ENCODE measurements around the gene UXS1. TPM values are rescaled to one million over a fixed set of nuclear protein-coding genes. Genes with fewer than 3 reads are reported as not detected.

UXS1 gene
- total RNA-seq, 4 donors from 2014 or later, result 32.2 to 94.2 (median 36.0) TPM

DNA sequence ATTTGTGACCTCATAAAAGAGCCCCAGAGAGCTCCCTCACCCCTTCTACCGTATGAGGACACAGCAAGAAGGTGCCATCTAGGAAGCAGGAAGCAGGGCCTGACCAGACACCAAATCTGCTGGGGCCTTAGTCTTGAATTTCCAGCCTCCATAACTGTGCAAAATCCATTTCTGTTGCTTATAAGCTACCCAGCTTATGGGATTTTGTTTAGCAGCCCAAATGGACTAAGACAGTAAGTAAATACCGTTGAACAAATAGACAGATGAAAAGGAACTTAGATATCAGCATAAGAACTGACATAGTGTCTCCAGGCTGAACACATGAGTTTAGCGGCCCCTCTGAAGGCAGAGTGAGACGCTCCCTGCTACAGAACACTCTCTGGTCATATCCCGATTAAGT, 130.9 kb downstream of the UXS1 start:
- Histone ChIP-seq H3K27me3 (no peaks in the 10 kb centered on the region), H3K9me3 (no peaks in the 10 kb centered on the region), H3K36me3 (no peaks in the 10 kb centered on the region), H3K27ac (no peak overlapping the region), H3K4me3 (replicated peaks in 1 of 3) (no peak overlapping the region), H3K4me1 (peaks cover 10 to 18% of the 10 kb centered on the region in 2 donors)
- 76 to 88% methylated on average over 5 of the region's 5 CpGs for WGBS, 2 donors
- intact Hi-C loops (cut with DNase I), result loop anchor here (10.0 kb wide), 1 partner anchor 488 kb away; no protein-coding TSS in a partner anchor
- DNase-seq, result no peak
- no peak for TF ChIP-seq CTCF (IDR thresholded peaks at IDR 0.05)
- no peak for TF ChIP-seq POLR2A (IDR thresholded peaks at IDR 0.05)

- intact Hi-C loops (cut with DNase I), result loop anchor here (10.0 kb wide), 1 partner anchor 488 kb away; no protein-coding TSS in a partner anchor
- Histone ChIP-seq H3K9me3 (no peaks in the 10 kb centered on the region), H3K4me1 (peaks cover 10 to 18% of the 10 kb centered on the region in 2 donors), H3K4me3 (replicated peaks in 1 of 3) (no peak overlapping the region), H3K27me3 (no peaks in the 10 kb centered on the region), H3K36me3 (no peaks in the 10 kb centered on the region), H3K27ac (no peak overlapping the region)
- 85 to 86% methylated on average over 5 of the region's 5 CpGs for WGBS, 2 donors
- no peak for DNase-seq
- TF ChIP-seq POLR2A (IDR thresholded peaks at IDR 0.05) (no peak), CTCF (IDR thresholded peaks at IDR 0.05) (no peak)
Measured at GRCh38 chr2:106062627-106063026, 131.5 kb downstream of the UXS1 start.

- intact Hi-C loops (cut with DNase I), result loop anchor here (10.0 kb wide), 1 partner anchor 487 kb away; no protein-coding TSS in a partner anchor
- Histone ChIP-seq H3K4me3 (replicated peaks in 1 of 3) (no peak overlapping the region), H3K4me1 (peaks cover 10 to 14% of the 10 kb centered on the region in 2 donors), H3K36me3 (no peaks in the 10 kb centered on the region), H3K9me3 (no peaks in the 10 kb centered on the region), H3K27ac (no peak overlapping the region), H3K27me3 (no peaks in the 10 kb centered on the region)
- no peak for TF ChIP-seq CTCF (IDR thresholded peaks at IDR 0.05)
- TF ChIP-seq POLR2A (IDR thresholded peaks at IDR 0.05), result no peak
- DNase-seq, result no peak
- 87 to 89% methylated on average over 9 of the region's 9 CpGs for WGBS, 2 donors
Measured at GRCh38 chr2:106061611-106062349, 132.3 kb downstream of the UXS1 start.

- TF ChIP-seq POLR2A (IDR thresholded peaks at IDR 0.05), result no peak
- no peak for TF ChIP-seq CTCF (IDR thresholded peaks at IDR 0.05)
- intact Hi-C loops (cut with DNase I), result loop anchor here (10.0 kb wide), 1 partner anchor 485 kb away; no protein-coding TSS in a partner anchor
- Histone ChIP-seq H3K4me3 (replicated peaks in 1 of 3) (no peak overlapping the region), H3K27ac (no peak overlapping the region), H3K27me3 (no peaks in the 10 kb centered on the region), H3K9me3 (no peaks in the 10 kb centered on the region), H3K36me3 (no peaks in the 10 kb centered on the region), H3K4me1 (no peaks in the 10 kb centered on the region)
- DNase-seq, result no peak
- 81 to 88% methylated on average over 6 of the region's 6 CpGs for WGBS, 2 donors
Measured at GRCh38 chr2:106059416-106060065, 134.6 kb downstream of the UXS1 start.
